GF-D8 (cell line): ENCODE results near the gene SI.
"Not testable (repeated sequence)": the region's sequence is repeated elsewhere in the genome, so short reads cannot be mapped to it uniquely, and the experiment has no call there.

Experiments used
- DNase-seq: peaks from one replicate; lab custom pipeline; 2025; lab: John Stamatoyannopoulos, UW

SI gene

GRCh38 chr3:165078293-165078692 lies at the start of gene SI:
Gene SI, minus strand, starts transcription at chr3:165078496. Its CDS starts 2,484 bp downstream, at chr3:165076012.
- DNase-seq, result no peak

- DNase-seq, result no peak
These were observed 47.5 kb upstream of the SI start for GRCh38 chr3:165125836-165126235.

- DNase-seq, result no peak
These were observed 33.1 kb upstream of the SI start for GRCh38 chr3:165111401-165111800.

GRCh38 chr3:165103616-165104015 lies 25.3 kb upstream of the SI start:
- no peak for DNase-seq

- DNase-seq, result no peak
These were observed 4.4 kb upstream of the SI start for GRCh38 chr3:165082650-165083049.

DNA sequence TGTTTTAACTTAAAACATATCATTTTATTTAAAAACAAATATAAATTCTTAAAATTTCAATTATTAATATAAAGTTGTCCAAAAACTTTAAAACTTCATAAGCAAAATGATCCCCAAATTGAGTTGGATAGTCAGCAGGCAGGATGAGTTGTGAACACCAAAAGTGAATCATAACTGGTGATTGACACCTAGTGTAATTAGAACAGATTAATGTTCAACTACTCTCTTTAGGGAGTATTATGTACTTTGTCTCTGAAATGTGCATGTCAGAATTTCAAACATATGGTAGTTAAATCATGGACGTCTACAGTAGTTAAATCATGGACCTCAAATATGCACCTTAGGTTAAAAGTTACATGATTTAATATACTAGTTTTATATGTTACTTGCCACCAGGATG lies 2.9 kb upstream of the SI start:
- DNase-seq, result no peak

DNA sequence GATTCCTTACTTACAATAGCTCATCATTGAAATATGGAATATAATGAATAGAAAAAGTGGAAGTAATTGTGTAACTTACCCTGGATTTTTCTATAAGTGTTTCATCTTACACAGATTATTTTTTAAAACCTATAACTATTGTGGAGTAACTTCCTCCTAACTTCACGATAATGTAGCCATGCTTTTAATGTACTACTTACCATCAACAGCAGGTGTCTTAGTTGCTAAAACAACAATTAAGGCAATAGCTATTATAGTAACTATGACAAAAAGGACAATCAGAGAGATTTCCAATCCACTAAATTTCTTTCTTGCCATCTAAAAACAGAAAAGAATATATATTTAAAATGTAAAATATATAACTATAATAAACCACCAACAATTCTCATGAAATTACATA lies 2.6 kb downstream of the SI start:
- no peak for DNase-seq

- DNase-seq, result no peak
These were observed 7.6 kb downstream of the SI start for GRCh38 chr3:165070682-165071081.

DNA sequence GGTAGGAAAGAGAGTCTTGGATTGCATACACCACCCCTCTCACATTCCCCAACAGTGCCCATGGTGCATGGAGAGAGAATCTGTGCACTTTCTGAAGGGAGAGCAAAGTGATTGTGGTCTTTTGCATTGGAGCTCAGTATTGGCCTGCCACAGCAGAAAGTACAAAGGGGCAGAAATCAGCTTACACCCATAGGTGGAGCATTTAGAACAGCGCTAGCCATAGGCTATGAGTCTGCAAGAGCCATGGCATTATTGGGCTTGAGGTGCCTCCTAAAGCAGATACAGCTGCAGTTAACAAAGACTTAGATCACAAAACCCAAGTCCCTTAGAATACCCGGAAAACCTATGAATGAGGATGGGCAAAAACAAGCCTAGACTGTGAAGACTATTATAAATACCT lies 21.8 kb downstream of the SI start:
- no peak for DNase-seq

- DNase-seq, result no peak
These were observed 38.1 kb downstream of the SI start for GRCh38 chr3:165040186-165040585.

DNA sequence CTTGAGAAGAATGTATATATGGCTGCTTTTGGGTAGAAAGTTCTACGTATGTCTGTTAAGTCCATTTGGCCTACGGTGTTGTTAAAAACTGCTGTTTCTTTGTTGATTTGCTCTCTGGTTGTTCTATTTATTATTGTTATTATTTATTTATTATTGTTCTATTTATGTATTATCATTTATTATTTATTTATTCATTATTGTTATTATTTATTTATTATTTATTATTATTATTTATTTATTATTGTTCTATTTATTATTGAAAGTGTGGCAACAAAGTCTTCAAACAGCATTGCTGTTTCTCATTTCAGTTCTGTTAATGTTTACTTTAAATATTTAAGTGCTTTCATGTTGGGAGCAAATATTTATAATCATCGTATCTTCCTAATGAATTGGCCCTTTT lies 66.7 kb downstream of the SI start:
- no peak for DNase-seq

- DNase-seq, result no peak
These were observed 93.3 kb downstream of the SI start for GRCh38 chr3:164984947-164985346.

GRCh38 chr3:164962610-164963009 lies 115.7 kb downstream of the SI start:
- DNase-seq, result no peak

- DNase-seq, result no peak
These were observed 125.3 kb downstream of the SI start for GRCh38 chr3:164952966-164953365.

GRCh38 chr3:164951403-164951802 lies 126.9 kb downstream of the SI start:
- not testable (repeated sequence) for DNase-seq

- no peak for DNase-seq
These were observed 137.6 kb downstream of the SI start for GRCh38 chr3:164940745-164941144.

DNA sequence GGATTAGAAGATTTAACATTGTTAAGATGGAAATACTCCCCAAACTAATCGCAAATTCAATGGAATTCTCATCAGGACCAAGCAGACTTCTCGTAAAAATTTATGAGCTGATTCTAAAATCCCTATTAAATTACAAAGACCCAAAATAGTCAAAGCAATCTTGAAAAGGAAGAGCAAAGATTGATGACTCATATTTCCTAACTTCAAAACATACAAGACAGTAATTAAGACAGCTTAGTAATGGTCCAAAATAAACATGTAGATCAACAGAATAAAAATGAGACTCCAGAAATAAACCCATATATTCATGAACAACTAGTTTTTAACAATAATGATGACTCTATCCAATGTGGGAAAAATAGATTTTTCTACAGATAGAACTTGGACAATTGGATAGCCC lies 148.7 kb downstream of the SI start:
- DNase-seq, result no peak
